Nephron (organoid): Measurements from ENCODE around the gene CEP83.

ENCODE experiments used
- H3K27ac Mint-ChIP-seq, 3 experiments: 2 replicates each; pipeline ENCODE4 v1.8.0; 2020; ENCODE audit warnings: mixed read lengths in 3 of 3, mild to moderate bottlenecking in 2 of 3, moderate library complexity in 1 of 3
- H3K27me3 Mint-ChIP-seq: 2 replicates; pipeline ENCODE4 v1.8.0; 2021; ENCODE audit warnings: low read depth, mild to moderate bottlenecking, moderate library complexity, mixed read lengths
- H3K36me3 Mint-ChIP-seq: 2 replicates; pipeline ENCODE4 v1.8.0; 2020; ENCODE audit warnings: low read depth, mixed read lengths
- H3K4me1 Mint-ChIP-seq: 2 replicates; pipeline ENCODE4 v1.8.0; 2020; ENCODE audit warnings: mixed read lengths
- H3K4me3 Mint-ChIP-seq, 3 experiments: 2 replicates each; pipeline ENCODE4 v1.8.0; 2020; ENCODE audit warnings: mild to moderate bottlenecking in 3 of 3, mixed read lengths in 3 of 3, moderate library complexity in 2 of 3
- H3K9me3 Mint-ChIP-seq: 2 replicates; pipeline ENCODE4 v1.8.0; 2020; ENCODE audit warnings: mixed read lengths
- CTCF ChIP-seq, 3 experiments: fragments of 200-600 bp; sonication (generic); IDR thresholded peaks; one replicate each; pipeline ENCODE4 v1.5.0; 2021; ENCODE audit warnings: antibody characterized with exemption in 3 of 3; ENCODE audit not compliant: unreplicated experiment in 3 of 3

The CEP83 gene

DNA sequence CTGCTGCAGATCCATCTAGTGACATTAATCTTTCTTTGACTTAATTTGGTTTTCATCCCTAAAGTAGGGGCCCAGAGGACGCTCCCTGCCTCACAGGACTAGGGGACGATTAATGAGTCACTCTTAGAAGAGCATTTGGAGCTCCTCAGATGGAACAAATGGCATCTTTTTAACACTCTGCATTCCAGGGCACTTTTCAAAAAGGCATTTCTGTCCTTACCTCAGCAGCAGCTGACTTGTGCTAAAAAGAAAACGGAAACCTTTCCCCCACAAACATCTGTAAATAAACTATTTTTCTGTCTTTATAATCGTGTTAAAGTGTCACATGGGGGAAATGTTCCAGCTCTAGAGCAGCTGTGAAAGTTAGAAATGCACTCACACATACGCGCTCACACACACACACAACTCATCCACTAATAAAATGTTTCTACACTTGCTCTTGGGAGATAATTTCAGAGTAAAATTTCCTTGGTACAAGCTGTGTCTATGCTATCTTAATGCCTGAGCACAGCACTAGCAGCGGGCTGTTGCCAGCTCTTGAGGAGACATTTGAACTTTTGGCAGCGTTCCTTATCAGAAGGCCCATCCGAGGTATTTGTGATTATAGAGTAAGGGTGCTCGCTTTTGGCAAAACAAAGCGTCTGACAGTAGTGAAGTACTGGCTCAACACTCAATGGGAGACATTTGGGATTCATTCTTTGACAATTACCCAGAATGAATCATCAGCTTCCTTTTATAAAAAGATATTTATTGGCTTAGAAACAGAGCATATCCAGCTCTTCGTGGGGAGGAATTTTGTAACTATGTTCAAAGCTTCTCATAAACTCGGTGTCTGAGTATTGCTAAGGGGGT lies 170.0 kb downstream of the CEP83 start:
- Mint-ChIP-seq H3K27me3 (peaks cover 6% of the 10 kb centered on the region), H3K27ac (peak overlapping the region; percentile 30 to 90 (median 43)), H3K9me3 (no peaks in the 10 kb centered on the region), H3K4me3 (peak overlapping the region in 2 of 3 experiments; percentile 15 to 21), H3K36me3 (peaks cover 6% of the 10 kb centered on the region), H3K4me1 (peaks cover 52% of the 10 kb centered on the region)
- TF ChIP-seq CTCF (IDR thresholded peaks at IDR 0.05; ENCODE audit: unreplicated experiment in 3 of 3) = no peak

DNA sequence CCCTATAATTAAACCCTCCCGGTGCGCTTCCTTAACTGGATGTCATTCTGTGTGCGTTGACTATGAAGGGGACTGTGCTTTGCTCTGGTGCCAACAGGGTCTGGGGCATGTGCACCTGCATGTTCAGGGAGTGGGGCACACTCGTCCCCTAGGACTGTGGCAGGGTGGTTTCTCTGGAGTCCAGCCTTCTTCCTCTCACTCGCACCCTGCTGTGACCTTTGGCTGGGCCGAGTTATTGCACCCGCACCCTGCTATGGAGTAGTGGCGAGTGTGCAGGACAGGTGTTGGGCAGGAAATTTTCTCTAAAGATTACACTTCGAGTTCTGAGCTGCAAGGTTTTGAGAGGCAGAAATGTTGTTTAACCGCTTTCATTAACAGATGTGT lies 172.4 kb downstream of the CEP83 start:
- Mint-ChIP-seq H3K9me3 (no peaks in the 10 kb centered on the region), H3K27me3 (peaks cover 11% of the 10 kb centered on the region), H3K4me3 (no peak overlapping the region), H3K27ac (peak overlapping the region in 2 of 3 experiments; percentile 56 to 62), H3K4me1 (peaks cover 60% of the 10 kb centered on the region), H3K36me3 (peaks cover 3% of the 10 kb centered on the region)
- TF ChIP-seq CTCF (IDR thresholded peaks at IDR 0.05; ENCODE audit: unreplicated experiment in 3 of 3) = no peak

DNA sequence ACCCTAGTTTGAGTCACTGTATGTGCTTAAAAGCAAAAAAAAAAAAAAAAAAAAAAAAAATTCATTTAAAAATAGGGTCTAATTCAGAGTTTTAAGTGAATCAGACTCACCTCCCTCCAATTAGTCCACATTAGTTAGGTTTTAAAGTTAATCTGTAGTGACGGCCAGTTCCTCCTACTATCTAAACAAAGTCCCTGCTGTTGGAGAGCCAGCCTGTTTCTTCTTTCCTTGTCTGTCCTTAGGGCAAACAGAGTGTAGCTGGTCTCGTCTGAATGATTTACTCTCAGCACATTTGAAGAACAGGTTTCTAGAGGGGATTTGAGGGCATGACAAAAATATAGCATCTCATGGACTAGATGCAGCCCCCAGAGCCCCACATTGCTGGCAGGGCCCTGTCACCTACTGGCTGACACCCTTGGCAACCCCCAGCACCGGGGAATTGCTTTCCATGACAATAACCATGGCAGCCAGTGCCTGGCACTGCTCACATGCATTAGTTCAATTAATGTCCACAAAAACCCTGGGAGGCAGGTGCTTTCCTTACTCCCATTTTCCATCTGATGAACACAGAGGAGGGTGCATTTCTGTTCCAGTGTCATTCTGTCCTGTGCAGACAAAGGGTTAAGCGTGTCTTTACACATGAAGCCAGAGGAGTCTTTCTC lies 173.0 kb downstream of the CEP83 start:
- Mint-ChIP-seq H3K27me3 (peaks cover 11% of the 10 kb centered on the region), H3K27ac (no peak overlapping the region), H3K9me3 (no peaks in the 10 kb centered on the region), H3K36me3 (peaks cover 3% of the 10 kb centered on the region), H3K4me3 (no peak overlapping the region), H3K4me1 (peaks cover 57% of the 10 kb centered on the region)
- TF ChIP-seq CTCF (IDR thresholded peaks at IDR 0.05; ENCODE audit: unreplicated experiment in 3 of 3) = no peak

GRCh38 chr12:94285943-94286582 lies 173.6 kb downstream of the CEP83 start:
- H3K9me3 Mint-ChIP-seq = no peaks in the 10 kb centered on the region
- no peak for TF ChIP-seq CTCF (IDR thresholded peaks at IDR 0.05; ENCODE audit: unreplicated experiment in 3 of 3)
- peaks cover 3% of the 10 kb centered on the region for H3K36me3 Mint-ChIP-seq
- peaks cover 11% of the 10 kb centered on the region for H3K27me3 Mint-ChIP-seq
- H3K27ac Mint-ChIP-seq = no peak overlapping the region
- H3K4me3 Mint-ChIP-seq = no peak overlapping the region
- H3K4me1 Mint-ChIP-seq = peaks cover 51% of the 10 kb centered on the region

DNA sequence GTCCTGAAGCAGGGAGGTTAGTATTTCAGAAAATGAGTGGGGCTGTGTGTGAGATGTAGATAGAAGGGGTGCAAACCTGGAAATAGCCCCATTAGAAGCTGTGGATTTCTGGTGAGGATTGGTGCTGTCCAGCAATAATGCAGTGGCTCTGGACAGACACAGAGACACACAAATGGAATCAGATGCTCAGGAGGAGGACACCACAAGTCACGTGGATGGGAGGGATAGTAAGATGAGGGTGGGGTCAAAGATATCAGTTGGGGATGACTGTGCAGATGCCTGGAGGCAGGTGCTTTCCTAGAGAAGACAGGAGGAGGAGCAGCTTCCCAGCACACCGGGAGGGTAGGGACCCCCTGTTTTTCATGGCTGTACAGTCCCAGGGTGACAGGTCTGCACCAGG lies 174.8 kb downstream of the CEP83 start:
- no peaks in the 10 kb centered on the region for H3K9me3 Mint-ChIP-seq
- H3K4me3 Mint-ChIP-seq = no peak overlapping the region
- no peak for TF ChIP-seq CTCF (IDR thresholded peaks at IDR 0.05; ENCODE audit: unreplicated experiment in 3 of 3)
- H3K36me3 Mint-ChIP-seq = peaks cover 3% of the 10 kb centered on the region
- no peak overlapping the region for H3K27ac Mint-ChIP-seq
- peaks cover 39% of the 10 kb centered on the region for H3K4me1 Mint-ChIP-seq
- peaks cover 11% of the 10 kb centered on the region for H3K27me3 Mint-ChIP-seq
